ENCODE measurements around the gene ASCC2. TPM values are rescaled to one million over a fixed set of nuclear protein-coding genes. Genes with fewer than 3 reads are reported as not detected.

ASCC2 gene
- total RNA-seq, 1 experiment from 2014 or later: 43.6 TPM

- H3K9me3 Mint-ChIP-seq: no peaks in the 10 kb centered on the region
- DNase-seq (ENCODE audit: low spot score) (no peak), ATAC-seq (no peak)
- no peak overlapping the region for H3K4me3 Mint-ChIP-seq
- no peak for TF ChIP-seq CTCF (IDR thresholded peaks at IDR 0.05)
- TF ChIP-seq ZNF425 (CRISPR knock-in tag; conservative IDR thresholded peaks at IDR 0.05): no peak
- TF ChIP-seq ARID4B (CRISPR knock-in tag; IDR thresholded peaks at IDR 0.05; ENCODE audit: borderline replicate concordance): no peak
- no peak for TF ChIP-seq GRHL2 (CRISPR knock-in tag; IDR thresholded peaks at IDR 0.05; ENCODE audit: insufficient replicate concordance, severe bottlenecking)
- no peak for TF ChIP-seq ZNF416 (CRISPR knock-in tag; IDR thresholded peaks at IDR 0.05)
- TF ChIP-seq ZNF281 (CRISPR knock-in tag; IDR thresholded peaks at IDR 0.05): no peak
- TF ChIP-seq SP1 (CRISPR knock-in tag; conservative IDR thresholded peaks at IDR 0.05): no peak
- no peak for TF ChIP-seq ZNF138 (CRISPR knock-in tag; conservative IDR thresholded peaks at IDR 0.05)
- TF ChIP-seq ATF3 (CRISPR knock-in tag; conservative IDR thresholded peaks at IDR 0.05): no peak
- no peak for TF ChIP-seq CBFB (CRISPR knock-in tag; IDR thresholded peaks at IDR 0.05; ENCODE audit: low read depth)
- CTCF ChIA-PET: interaction anchor here (1.0 kb wide), 1 partner anchor 190 kb away, joined by 8 read pairs; no protein-coding TSS in a partner anchor
- POLR2A ChIA-PET: interaction anchor here (1.0 kb wide), 1 partner anchor 190 kb away, joined by 3 read pairs; no protein-coding TSS in a partner anchor
- H3K27me3 Mint-ChIP-seq (ENCODE audit: low read depth): no peaks in the 10 kb centered on the region; the same call in 1 of the 2 replicates
- H3K4me1 Mint-ChIP-seq: 0 out of 2 replicates have a peak, but pooled peaks cover 3% of the 10 kb centered on the region
- H3K36me3 Mint-ChIP-seq: peaks cover 43% of the 10 kb centered on the region
- H3K27ac Mint-ChIP-seq: peak overlapping the region; percentile 41; the same call in 1 of the 2 replicates
Measured at GRCh38 chr22:29815580-29815979, 22.5 kb downstream of the ASCC2 start.

GRCh38 chr22:29814003-29814402 lies 24.1 kb downstream of the ASCC2 start:
- peaks cover 44% of the 10 kb centered on the region for H3K36me3 Mint-ChIP-seq
- no peak overlapping the region for H3K27ac Mint-ChIP-seq
- TF ChIP-seq IRF1 (CRISPR knock-in tag; IDR thresholded peaks at IDR 0.05) (no peak), ZNF532 (CRISPR knock-in tag; IDR thresholded peaks at IDR 0.05; ENCODE audit: borderline replicate concordance) (no peak)
- ATAC-seq: no peak
- H3K9me3 Mint-ChIP-seq: no peaks in the 10 kb centered on the region
- no peaks in the 10 kb centered on the region; the same call in 1 of the 2 replicates for H3K27me3 Mint-ChIP-seq (ENCODE audit: low read depth)
- POLR2A ChIA-PET: interaction anchor here (0.6 kb wide), 1 partner anchor 41 kb away, joined by 3 read pairs; no protein-coding TSS in a partner anchor
- CTCF ChIA-PET: interaction anchor here (0.8 to 1.6 kb wide), 3 partner anchors 18 to 191 kb away, joined by 4 to 7 read pairs (median 5); no protein-coding TSS in a partner anchor
- 0 out of 2 replicates have a peak, but pooled peaks cover 3% of the 10 kb centered on the region for H3K4me1 Mint-ChIP-seq
- no peak for DNase-seq (ENCODE audit: low spot score)
- H3K4me3 Mint-ChIP-seq: no peak overlapping the region

Measured in WTC11 (cell line).